ENCODE results near the gene MAGI2. TPM values are rescaled to one million over a fixed set of nuclear protein-coding genes. Genes with fewer than 3 reads are reported as not detected.
A peak's percentile ranks its signal among the peaks of the same experiment; 100 is the strongest.

Gene MAGI2
- polyA plus RNA-seq, 4 donors: 36.8 to 43.5 (median 38.3) TPM

GRCh38 chr7:79282882-79283602 is 170.4 kb downstream of the MAGI2 start:
- no peak for DNase-seq (ENCODE audit: low read depth in 4 of 4, low spot score in 3 of 4)

- peak in 1 of 4 donors; percentile 44 for DNase-seq (ENCODE audit: low read depth in 4 of 4, low spot score in 3 of 4)
Observed at GRCh38 chr7:79282070-79282694, 171.3 kb downstream of the MAGI2 start.

GRCh38 chr7:79281426-79281825 is 172.0 kb downstream of the MAGI2 start:
- no peak for DNase-seq (ENCODE audit: low read depth in 4 of 4, low spot score in 3 of 4)

- DNase-seq (ENCODE audit: low read depth in 4 of 4, low spot score in 3 of 4): no peak
Observed at GRCh38 chr7:79272938-79273337, 180.5 kb downstream of the MAGI2 start.

DNA sequence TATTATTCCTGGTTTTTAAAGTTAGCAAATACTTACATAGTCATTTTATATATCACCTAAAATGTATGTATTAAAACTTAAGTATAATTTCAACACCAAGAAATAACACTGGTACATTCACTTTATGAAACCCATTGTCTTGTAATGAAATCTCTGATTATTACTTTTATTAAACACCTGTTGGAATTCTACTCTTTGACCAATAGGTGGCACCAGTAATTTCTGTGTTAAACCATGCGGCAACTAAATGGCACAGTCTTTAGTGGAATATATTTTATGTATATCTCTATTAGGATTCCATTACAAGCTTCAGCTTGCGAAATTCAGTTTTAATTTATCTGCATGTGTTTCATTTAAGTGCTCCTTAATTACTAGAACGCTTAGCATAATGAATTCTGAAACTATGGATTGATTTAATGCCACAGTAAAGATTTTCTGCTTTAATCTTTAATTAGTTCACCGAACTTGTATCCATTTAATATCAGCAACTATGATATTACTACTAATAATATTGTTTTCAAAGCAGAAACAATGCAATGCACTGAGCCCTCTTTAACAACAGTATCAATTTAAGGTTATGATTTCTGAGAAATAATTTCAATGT is 181.3 kb downstream of the MAGI2 start:
- no peak for DNase-seq (ENCODE audit: low read depth in 4 of 4, low spot score in 3 of 4)

DNA sequence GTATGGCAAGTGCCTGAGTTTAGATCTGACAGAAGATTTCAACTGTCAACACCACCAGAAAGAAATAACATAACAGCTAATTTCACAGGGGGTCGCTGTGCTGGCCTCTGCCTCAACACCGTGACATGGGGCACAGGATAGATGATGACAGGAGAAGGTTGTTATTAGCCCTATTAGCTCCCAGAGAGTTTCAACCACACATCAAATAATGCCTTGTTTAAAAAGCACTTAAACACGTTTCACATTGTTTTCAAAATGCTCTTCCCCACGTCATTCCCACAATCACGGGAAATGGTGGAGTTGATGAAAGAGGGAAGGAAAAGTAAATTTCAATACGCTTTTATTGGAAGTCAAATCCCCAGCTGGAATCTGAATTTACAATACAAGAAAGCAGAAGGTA is 184.7 kb downstream of the MAGI2 start:
- no peak for DNase-seq (ENCODE audit: low read depth in 4 of 4, low spot score in 3 of 4)

- no peak for DNase-seq (ENCODE audit: low read depth in 4 of 4, low spot score in 3 of 4)
Observed at GRCh38 chr7:79258826-79259225, 194.6 kb downstream of the MAGI2 start.

- no peak for DNase-seq (ENCODE audit: low read depth in 4 of 4, low spot score in 3 of 4)
Observed at GRCh38 chr7:79257959-79258358, 195.5 kb downstream of the MAGI2 start.

DNA sequence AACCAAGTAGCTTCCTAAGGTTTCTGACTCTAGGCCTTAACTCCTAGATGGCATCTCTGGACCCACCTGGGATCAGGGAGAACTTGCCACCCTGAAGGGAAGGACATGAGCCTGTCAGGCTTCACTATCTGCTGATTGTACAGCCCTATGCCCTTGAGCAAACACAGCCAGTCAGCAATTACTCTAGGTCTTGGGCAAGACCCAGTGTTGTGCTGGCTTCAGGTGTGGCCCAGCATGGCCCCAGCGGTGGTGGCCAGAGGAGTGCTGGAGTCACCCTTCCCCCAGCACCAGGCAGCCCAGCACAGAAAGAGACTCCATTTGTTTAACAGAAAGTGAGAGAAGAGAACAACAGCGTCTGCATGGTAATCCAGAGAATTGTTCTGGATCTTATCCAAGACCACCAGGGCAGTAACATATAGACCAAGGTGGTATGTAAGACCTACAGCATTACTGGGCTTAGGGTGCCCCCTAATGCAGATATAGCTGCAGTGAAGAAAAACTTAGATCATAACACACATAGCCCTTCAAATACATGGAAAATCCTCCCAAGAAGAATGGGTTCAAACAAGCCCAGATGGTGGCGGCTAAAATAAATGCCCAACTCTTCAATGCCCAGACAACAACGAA is 207.7 kb downstream of the MAGI2 start:
- DNase-seq (ENCODE audit: low read depth in 4 of 4, low spot score in 3 of 4): no peak

GRCh38 chr7:79244482-79244881 is 209.0 kb downstream of the MAGI2 start:
- DNase-seq (ENCODE audit: low read depth in 4 of 4, low spot score in 3 of 4): no peak

DNA sequence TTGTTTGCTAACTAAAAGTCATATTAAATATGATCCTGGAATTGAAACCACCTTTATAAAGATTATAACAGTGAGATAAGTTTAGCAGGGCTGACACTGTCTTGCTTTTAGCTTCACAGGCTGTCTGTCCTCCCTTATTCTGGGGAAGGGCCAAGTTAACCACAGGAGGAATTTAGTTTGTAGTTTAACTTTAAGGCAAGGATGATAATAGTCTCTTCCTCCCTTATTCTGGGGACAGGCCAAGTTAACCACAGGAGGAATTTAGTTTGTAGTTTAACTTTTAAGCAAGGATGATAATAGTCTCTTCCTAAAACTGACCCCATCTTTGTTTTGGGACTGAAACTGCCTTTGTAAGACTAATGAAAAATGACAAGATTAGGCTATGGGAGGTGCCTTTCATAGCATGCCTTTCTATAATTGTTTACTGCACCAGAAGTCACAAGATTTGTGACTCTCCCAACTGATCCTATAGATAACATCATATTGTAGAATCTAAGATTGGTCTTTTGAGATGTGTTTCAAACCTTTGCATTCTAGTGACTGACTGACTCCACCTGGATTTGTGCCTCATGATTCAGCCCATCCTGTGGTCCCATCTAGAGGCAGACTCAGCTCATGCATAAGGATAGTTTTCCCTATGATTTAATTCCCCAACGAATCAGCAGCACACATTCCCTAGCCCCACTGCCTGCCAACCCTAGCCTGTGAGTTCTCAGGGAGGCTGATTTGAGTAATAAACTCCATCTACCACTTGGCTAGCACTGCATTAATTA is 212.0 kb downstream of the MAGI2 start:
- no peak for DNase-seq (ENCODE audit: low read depth in 4 of 4, low spot score in 3 of 4)

DNA sequence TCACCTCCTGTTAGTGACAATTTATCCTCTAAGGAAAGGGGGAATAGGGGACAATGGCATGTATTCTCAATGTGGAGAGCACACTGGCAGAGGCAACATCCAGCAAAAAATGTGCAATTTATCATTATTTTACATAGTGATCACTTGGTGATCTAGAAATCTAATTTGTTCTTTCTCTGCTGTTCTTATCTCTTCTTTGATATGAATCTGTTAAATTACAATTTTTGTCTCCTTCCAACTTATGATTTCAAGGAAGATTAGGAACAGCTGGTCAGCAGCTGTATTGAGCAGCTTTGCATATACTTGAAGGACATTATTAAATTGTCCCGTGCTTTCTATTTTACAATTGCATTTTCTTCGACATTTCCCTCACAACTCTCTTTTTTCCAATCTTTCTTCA is 213.1 kb downstream of the MAGI2 start:
- DNase-seq (ENCODE audit: low read depth in 4 of 4, low spot score in 3 of 4): no peak

- no peak for DNase-seq (ENCODE audit: low read depth in 4 of 4, low spot score in 3 of 4)
Observed at GRCh38 chr7:79236352-79237028, 217.0 kb downstream of the MAGI2 start.

DNA sequence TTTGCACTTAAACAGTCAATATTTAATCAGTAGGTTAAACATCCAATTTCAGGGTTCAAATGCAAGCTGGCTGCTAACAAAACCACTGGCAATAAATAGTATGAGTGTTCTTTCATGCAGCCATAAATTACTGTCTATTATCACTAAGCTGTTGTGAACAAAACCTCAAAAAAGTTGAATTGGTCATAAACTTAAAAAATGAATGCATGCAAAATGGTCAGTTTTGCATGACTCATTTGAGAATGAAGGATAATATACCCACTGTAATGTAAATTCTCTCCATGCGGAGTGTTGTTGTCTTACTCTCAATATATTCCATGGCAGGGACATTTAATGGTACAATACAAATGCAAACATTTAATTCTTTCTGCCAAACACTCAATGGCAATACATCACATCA is 226.4 kb downstream of the MAGI2 start:
- no peak for DNase-seq (ENCODE audit: low read depth in 4 of 4, low spot score in 3 of 4)

GRCh38 chr7:79221211-79221610 is 232.3 kb downstream of the MAGI2 start:
- DNase-seq (ENCODE audit: low read depth in 4 of 4, low spot score in 3 of 4): no peak

DNA sequence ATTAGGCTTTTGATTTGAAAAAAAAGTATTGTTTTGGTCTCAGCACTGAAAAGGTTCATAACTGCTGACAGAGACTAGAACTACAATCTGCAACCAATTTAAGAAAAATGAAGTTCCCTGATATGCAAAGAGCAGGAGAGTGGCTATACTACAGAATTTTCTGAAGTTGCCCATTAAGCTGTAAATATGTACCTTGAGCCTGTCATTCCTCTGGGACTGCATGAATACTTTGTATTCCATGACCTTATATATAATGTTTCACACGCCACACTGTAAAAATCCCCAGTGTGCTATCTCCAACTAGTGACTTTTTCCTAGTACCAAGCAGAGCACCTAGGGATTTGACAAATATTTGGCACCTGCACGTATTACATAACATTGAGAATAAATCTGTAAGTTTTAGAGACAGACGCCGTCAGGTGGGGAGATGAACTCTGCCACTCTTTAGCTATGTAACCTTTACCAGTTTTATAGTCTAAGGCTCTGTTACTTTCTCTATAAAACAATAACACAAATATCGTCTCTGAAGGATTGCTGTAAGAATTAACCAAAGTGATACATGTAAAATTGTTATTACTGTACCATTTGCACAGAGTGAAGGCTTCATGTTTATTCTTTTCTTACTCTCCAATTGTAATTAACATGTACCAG is 235.4 kb downstream of the MAGI2 start:
- DNase-seq (ENCODE audit: low read depth in 4 of 4, low spot score in 3 of 4): no peak

DNA sequence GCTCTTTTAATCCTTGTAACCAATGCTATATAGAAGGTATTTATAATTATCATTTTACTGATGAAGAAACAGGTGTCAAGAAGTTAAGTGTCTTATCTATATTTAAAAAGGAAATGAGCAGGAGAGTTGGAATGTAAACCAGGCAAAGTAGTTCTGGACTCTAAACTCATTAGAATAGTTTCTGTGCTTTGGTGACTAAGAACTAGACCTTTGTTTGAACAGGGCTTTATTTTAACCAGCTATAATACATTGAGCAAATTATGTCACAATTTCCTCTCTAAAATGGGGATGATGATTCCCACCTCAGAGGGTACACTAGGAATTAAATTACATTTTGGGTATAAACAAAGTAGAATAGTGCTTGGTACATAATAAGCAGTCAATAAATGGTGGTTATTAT is 236.0 kb downstream of the MAGI2 start:
- DNase-seq (ENCODE audit: low read depth in 4 of 4, low spot score in 3 of 4): no peak

GRCh38 chr7:79216236-79216635 is 237.2 kb downstream of the MAGI2 start:
- no peak for DNase-seq (ENCODE audit: low read depth in 4 of 4, low spot score in 3 of 4)

DNA sequence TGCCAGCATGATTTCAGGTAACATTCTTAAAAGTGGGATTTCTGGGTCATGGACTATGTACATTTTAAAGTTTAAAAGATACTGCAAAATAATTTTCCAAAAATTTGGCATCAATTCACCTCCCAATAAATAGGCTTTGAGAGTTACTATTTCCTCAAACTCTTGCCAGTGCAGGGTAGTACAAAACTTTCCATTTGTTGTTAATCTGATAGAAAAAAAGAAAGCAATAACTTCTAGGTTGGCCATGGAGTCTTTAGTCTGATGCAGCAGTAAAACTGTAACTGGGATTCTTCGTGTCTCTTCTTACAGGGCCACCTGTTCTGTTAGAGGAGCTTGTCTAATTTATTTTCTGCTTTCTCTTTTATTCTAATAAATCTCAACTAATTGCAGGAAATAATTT is 241.1 kb downstream of the MAGI2 start:
- no peak for DNase-seq (ENCODE audit: low read depth in 4 of 4, low spot score in 3 of 4)

DNA sequence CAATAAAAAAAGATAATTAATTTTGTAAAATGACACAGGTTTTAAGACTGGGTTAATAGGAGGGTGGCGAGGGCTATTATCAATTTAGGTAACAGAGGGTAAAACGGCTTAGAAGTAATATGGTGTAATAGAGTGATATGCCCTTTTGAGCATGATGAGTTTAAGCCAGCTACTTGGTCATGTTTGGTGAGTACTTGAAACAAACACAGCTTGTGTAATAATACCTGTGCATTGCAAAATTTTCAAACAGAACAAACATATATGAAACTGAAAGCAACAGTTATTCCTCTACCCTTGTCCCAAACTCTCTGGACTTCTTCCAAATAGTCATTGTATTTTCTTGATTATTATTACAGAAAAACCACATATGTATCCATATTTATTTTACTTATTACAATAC is 241.7 kb downstream of the MAGI2 start:
- DNase-seq (ENCODE audit: low read depth in 4 of 4, low spot score in 3 of 4): no peak

All from right renal pelvis (tissue), 4 donors.